Esophagus squamous epithelium (tissue), 5 donors: ENCODE results near the gene NDC1. TPM values are rescaled to one million over a fixed set of nuclear protein-coding genes. Genes with fewer than 3 reads are reported as not detected.

Experiments used
- DNase-seq: peaks from one replicate; lab custom pipeline; 2025; lab: John Stamatoyannopoulos, UW
- H3K27ac ChIP-seq, 4 donors: fragments of 200-600 bp; sonication (generic); one replicate each; pipeline ENCODE4 v1.5.1; 2016 to 2019; ENCODE audit warnings: mild to moderate bottlenecking in 1 of 4
- H3K27me3 ChIP-seq, 4 donors: fragments of 200-600 bp; sonication (generic); 1 replicate in 3 of 4; 2 replicates in 1 of 4; pipeline versions ENCODE4 v1.5.1 to v1.6.0; 2017 to 2021; ENCODE audit warnings: antibody characterized with exemption in 1 of 4
- H3K36me3 ChIP-seq, 3 donors: fragments of 200-600 bp; sonication (generic); one replicate each; pipeline ENCODE4 v1.5.1; 2016 to 2019
- H3K4me1 ChIP-seq, 3 donors: fragments of 200-600 bp; sonication (generic); one replicate each; pipeline ENCODE4 v1.5.1; 2017 to 2019
- H3K4me3 ChIP-seq, 4 donors: fragments of 200-600 bp; sonication (generic); 1 replicate in 3 of 4; 2 replicates in 1 of 4; pipeline ENCODE4 v1.5.1; 2016 to 2019; ENCODE audit warnings: mild to moderate bottlenecking in 2 of 4, moderate library complexity in 1 of 4
- H3K9me3 ChIP-seq, 3 donors: fragments of 200-600 bp; sonication (generic); one replicate each; pipeline ENCODE4 v1.5.1; 2016 to 2019
- POLR2A ChIP-seq, 4 donors: fragments of 450-650 bp; IDR thresholded peaks; one replicate each; pipeline ENCODE4 v1.6.1; 2017; ENCODE audit warnings: antibody characterized with exemption in 4 of 4, mild to moderate bottlenecking in 4 of 4, moderate library complexity in 3 of 4
- WGBS, 2 donors: methylation state at CpG; one replicate each; pipeline ENCODE4 v1.1.5; 2018; 5-methylcytosine and 5-hydroxymethylcytosine counted together
- intact Hi-C: fragments of 100-400 bp; cut with DNase I; formaldehyde crosslinking; loops from one replicate; pipeline ENCODE4 v1.15.0; 2022
- total RNA-seq, 4 donors: library from RNA; depleted of rRNA; stranded (reverse); fragments of >200 nt; gene quantifications; one replicate each; pipeline ENCODE4 v1.1.0, GENCODE V29; 2016
- TF ChIP-seq, protein P1 (sequence below), 6 experiments: fragments of 450-650 bp in 4 of 6; fragments of 200-600 bp in 2 of 6; sonication (generic) in 2 of 6; IDR thresholded peaks; one replicate each; pipeline ENCODE4 v1.5.1; 2016 to 2019; ENCODE audit warnings: antibody characterized with exemption in 6 of 6, mild to moderate bottlenecking in 4 of 6, moderate library complexity in 4 of 6
- donor health status: DM: yes; HTN: yes; CAD: no.

Gene NDC1
- total RNA-seq, 4 donors from 2014 or later = 7.2 to 29.1 (median 21.0) TPM

DNA sequence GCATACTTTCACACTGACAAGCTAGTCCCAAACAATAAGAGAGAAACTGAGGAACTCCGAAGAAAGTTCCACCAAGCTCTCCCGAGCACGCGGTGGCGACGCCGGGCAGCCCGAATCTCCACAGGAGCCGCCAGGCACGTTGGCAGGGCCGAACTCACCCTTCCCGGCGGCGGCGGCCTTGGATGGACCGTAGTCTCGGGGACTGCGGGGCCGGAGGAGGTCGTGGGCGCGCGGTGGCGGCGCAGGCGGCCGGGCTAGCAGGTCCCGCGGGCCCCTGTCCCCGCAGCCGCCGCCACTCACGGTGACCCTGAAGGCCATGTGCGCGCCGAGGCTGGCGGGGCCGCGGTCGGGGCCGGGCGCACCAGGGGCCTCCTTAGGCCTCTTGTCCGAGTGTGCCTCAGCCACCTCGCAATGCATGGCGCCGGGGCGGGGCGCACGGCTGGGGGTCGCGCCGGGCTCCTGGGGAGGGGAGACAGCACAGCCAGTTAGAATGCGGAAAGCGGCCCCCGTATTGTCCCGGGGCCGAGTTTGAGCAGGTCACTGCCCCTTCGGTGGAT lies 100.4 kb downstream of the NDC1 start:
- Histone ChIP-seq H3K4me3 (peak overlapping the region; percentile 28 to 82 (median 54)), H3K4me1 (peaks cover 8 to 35% (median 23%) of the 10 kb centered on the region in 3 donors), H3K27ac (peak overlapping the region in 3 of 4 donors; percentile 8 to 48 (median 43)), H3K36me3 (no peaks in the 10 kb centered on the region), H3K9me3 (peaks cover 0 to 4% (median under 1%) of the 10 kb centered on the region in 3 donors), H3K27me3 (peaks cover 8 to 99% (median 13%) of the 10 kb centered on the region in 4 donors)
- no peak for TF ChIP-seq POLR2A (IDR thresholded peaks at IDR 0.05)
- TF ChIP-seq, protein P1, sequence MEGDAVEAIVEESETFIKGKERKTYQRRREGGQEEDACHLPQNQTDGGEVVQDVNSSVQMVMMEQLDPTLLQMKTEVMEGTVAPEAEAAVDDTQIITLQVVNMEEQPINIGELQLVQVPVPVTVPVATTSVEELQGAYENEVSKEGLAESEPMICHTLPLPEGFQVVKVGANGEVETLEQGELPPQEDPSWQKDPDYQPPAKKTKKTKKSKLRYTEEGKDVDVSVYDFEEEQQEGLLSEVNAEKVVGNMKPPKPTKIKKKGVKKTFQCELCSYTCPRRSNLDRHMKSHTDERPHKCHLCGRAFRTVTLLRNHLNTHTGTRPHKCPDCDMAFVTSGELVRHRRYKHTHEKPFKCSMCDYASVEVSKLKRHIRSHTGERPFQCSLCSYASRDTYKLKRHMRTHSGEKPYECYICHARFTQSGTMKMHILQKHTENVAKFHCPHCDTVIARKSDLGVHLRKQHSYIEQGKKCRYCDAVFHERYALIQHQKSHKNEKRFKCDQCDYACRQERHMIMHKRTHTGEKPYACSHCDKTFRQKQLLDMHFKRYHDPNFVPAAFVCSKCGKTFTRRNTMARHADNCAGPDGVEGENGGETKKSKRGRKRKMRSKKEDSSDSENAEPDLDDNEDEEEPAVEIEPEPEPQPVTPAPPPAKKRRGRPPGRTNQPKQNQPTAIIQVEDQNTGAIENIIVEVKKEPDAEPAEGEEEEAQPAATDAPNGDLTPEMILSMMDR (IDR thresholded peaks at IDR 0.05) = no peak
- WGBS, 2 donors = 16 to 22% methylated on average over 5 to 8 of the region's 58 CpGs
- intact Hi-C loops = no loop called here
- DNase-seq = no peak

- intact Hi-C loops = no loop called here
- TF ChIP-seq, protein P1 (IDR thresholded peaks at IDR 0.05) = no peak
- no peak for TF ChIP-seq POLR2A (IDR thresholded peaks at IDR 0.05)
- Histone ChIP-seq H3K27ac (no peak overlapping the region), H3K4me1 (peaks cover 8 to 35% (median 23%) of the 10 kb centered on the region in 3 donors), H3K9me3 (no peaks in the 10 kb centered on the region), H3K4me3 (no peak overlapping the region), H3K36me3 (no peaks in the 10 kb centered on the region), H3K27me3 (peaks cover 8 to 95% (median 13%) of the 10 kb centered on the region in 4 donors)
- WGBS, 2 donors = 77 to 83% methylated on average over 11 of the region's 11 CpGs
- DNase-seq = no peak
Observed at GRCh38 chr1:53736290-53736689, 101.8 kb downstream of the NDC1 start.

GRCh38 chr1:53735681-53736080 lies 102.4 kb downstream of the NDC1 start:
- peaks cover 8 to 35% (median 23%) of the 10 kb centered on the region in 3 donors for H3K4me1 ChIP-seq
- no peak for DNase-seq
- intact Hi-C loops = no loop called here
- no peak overlapping the region for H3K4me3 ChIP-seq
- peak overlapping the region in 1 of 4 donors; percentile 22 for H3K27ac ChIP-seq
- H3K9me3 ChIP-seq = no peaks in the 10 kb centered on the region
- 90 to 94% methylated on average over 5 of the region's 5 CpGs for WGBS, 2 donors
- H3K36me3 ChIP-seq = no peaks in the 10 kb centered on the region
- TF ChIP-seq POLR2A (IDR thresholded peaks at IDR 0.05) = no peak
- TF ChIP-seq, protein P1 (IDR thresholded peaks at IDR 0.05) = no peak
- peaks cover 8 to 95% (median 13%) of the 10 kb centered on the region in 4 donors for H3K27me3 ChIP-seq

DNA sequence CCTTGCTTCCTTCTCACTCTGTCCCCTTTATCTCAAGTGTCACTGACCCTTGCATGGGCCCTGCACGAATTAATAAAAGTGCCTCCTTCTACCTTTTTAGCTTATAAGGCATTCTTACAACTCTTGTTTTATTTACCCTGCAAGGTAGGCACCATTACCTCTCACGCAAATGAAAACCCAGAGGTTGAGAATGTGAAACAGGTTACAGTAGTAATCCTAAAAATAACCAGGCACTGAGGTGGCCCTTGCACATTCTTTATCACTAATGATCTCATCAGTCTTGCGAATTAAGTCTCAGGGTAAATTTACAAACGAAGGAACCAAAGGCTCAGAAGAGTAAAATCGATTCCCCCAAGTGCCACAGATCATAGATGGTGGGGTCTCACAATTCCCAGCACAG lies 102.8 kb downstream of the NDC1 start:
- no peak for DNase-seq
- no peaks in the 10 kb centered on the region for H3K36me3 ChIP-seq
- H3K27me3 ChIP-seq = peaks cover 8 to 95% (median 13%) of the 10 kb centered on the region in 4 donors
- H3K4me3 ChIP-seq = no peak overlapping the region
- 76 to 77% methylated on average over 5 of the region's 5 CpGs for WGBS, 2 donors
- intact Hi-C loops = no loop called here
- peak overlapping the region in 2 of 4 donors; percentile 38 to 42 for H3K27ac ChIP-seq
- peaks cover 8 to 32% (median 21%) of the 10 kb centered on the region in 3 donors for H3K4me1 ChIP-seq
- no peak for TF ChIP-seq POLR2A (IDR thresholded peaks at IDR 0.05)
- TF ChIP-seq, protein P1 (IDR thresholded peaks at IDR 0.05) = no peak
- no peaks in the 10 kb centered on the region for H3K9me3 ChIP-seq

- no peak for DNase-seq
Observed at GRCh38 chr1:53734650-53735211, 103.4 kb downstream of the NDC1 start.

More at GRCh38 chr1:53734650-53735211, 103.4 kb downstream of the NDC1 start:
- Histone ChIP-seq H3K4me1 (peaks cover 8 to 27% (median 16%) of the 10 kb centered on the region in 3 donors), H3K4me3 (no peak overlapping the region), H3K27me3 (peaks cover 8 to 89% (median 13%) of the 10 kb centered on the region in 4 donors), H3K9me3 (no peaks in the 10 kb centered on the region), H3K36me3 (no peaks in the 10 kb centered on the region), H3K27ac (peak overlapping the region in 2 of 4 donors; percentile 38 to 42)
- WGBS, 2 donors = 40 to 50% methylated on average over 10 of the region's 10 CpGs
- no peak for TF ChIP-seq POLR2A (IDR thresholded peaks at IDR 0.05)
- TF ChIP-seq, protein P1 (IDR thresholded peaks at IDR 0.05) = no peak
- intact Hi-C loops = no loop called here
